H1 (cell line): ENCODE results near the gene MOGAT3. TPM values are rescaled to one million over a fixed set of nuclear protein-coding genes. Genes with fewer than 3 reads are reported as not detected.

Experiments used
- CTCF ChIA-PET: fragments of 300-600 bp; sonication (Branson Sonifier 250); formaldehyde crosslinking; loops from one replicate; lab custom pipeline; 2021; ENCODE audit not compliant: partially characterized antibody; lab: Charles Lee
- POLR2A ChIA-PET: fragments of 300-600 bp; sonication (Branson Sonifier 250); formaldehyde crosslinking; loops from one replicate; lab custom pipeline; 2021; ENCODE audit warnings: inconsistent platforms; ENCODE audit not compliant: partially characterized antibody; lab: Charles Lee
- DNase-seq, 2 experiments: peaks; one replicate each; pipeline versions ENCODE4 v3.0.0 to v3.0.0-alpha.2; 2010 to 2022; ENCODE audit warnings: low spot score in 2 of 2, low read depth in 1 of 2, mixed read lengths in 1 of 2
- FAIRE-seq: peaks from 2 replicates; lab custom pipeline; 2011; peaks lifted over from hg19 to GRCh38; lab: Jason Lieb, UNC
- H2AFZ ChIP-seq: 2 replicates; pipeline ENCODE4 v1.8.1; 2012; ENCODE audit warnings: low read length, inconsistent platforms
- H2AK5ac ChIP-seq: 2 replicates; pipeline ENCODE4 v1.6.1; 2013; ENCODE audit warnings: low read depth, low read length
- H2BK120ac ChIP-seq: replicated peaks from 2 replicates; pipeline ENCODE3; 2013; ENCODE audit warnings: low read depth, low read length, inconsistent platforms
- H2BK12ac ChIP-seq: 2 replicates; pipeline ENCODE4 v1.6.1; 2013; ENCODE audit warnings: low read depth, low read length
- H2BK15ac ChIP-seq: 2 replicates; pipeline ENCODE4 v1.6.1; 2013; ENCODE audit warnings: low read length
- H2BK20ac ChIP-seq: 2 replicates; pipeline ENCODE4 v1.6.1; 2013; ENCODE audit warnings: low read length
- H2BK5ac ChIP-seq: 2 replicates; pipeline ENCODE4 v1.6.1; 2013; ENCODE audit warnings: low read depth, low read length
- H3K14ac ChIP-seq: 2 replicates; pipeline ENCODE4 v1.6.1; 2013; ENCODE audit warnings: inconsistent platforms; ENCODE audit not compliant: insufficient read length
- H3K18ac ChIP-seq: 2 replicates; pipeline ENCODE4 v1.6.1; 2013; ENCODE audit warnings: low read length; ENCODE audit errors: extremely low read depth
- H3K23ac ChIP-seq: 2 replicates; pipeline ENCODE4 v1.6.1; 2013; ENCODE audit warnings: inconsistent platforms; ENCODE audit not compliant: insufficient read length
- H3K23me2 ChIP-seq: 2 replicates; pipeline ENCODE4 v1.6.1; 2013; ENCODE audit warnings: low read depth, low read length
- H3K27ac ChIP-seq: 2 replicates; pipeline ENCODE4 v1.6.1; 2011; ENCODE audit warnings: low read depth, low read length, inconsistent platforms
- H3K27me3 ChIP-seq, 4 experiments: replicated peaks in 1 of 4; 1 replicate in 1 of 4; 2 replicates in 3 of 4; pipeline versions ENCODE4 v1.6.1 to v1.8.1; 2011 to 2013; ENCODE audit warnings: low read length in 3 of 4, mild to moderate bottlenecking in 3 of 4, inconsistent platforms in 2 of 4, mixed read lengths in 2 of 4, moderate library complexity in 1 of 4; ENCODE audit not compliant: control insufficient read depth in 3 of 4, insufficient read depth in 3 of 4; ENCODE audit errors: extremely low read depth in 1 of 4
- H3K36me3 ChIP-seq, 4 experiments: 2 replicates each; pipeline versions ENCODE4 v1.6.1 to v1.8.1; 2011 to 2013; ENCODE audit warnings: mild to moderate bottlenecking in 4 of 4, low read length in 3 of 4, moderate library complexity in 2 of 4, control low read depth in 1 of 4, inconsistent platforms in 1 of 4; ENCODE audit not compliant: insufficient read depth in 4 of 4, control insufficient read depth in 2 of 4
- H3K4ac ChIP-seq: replicated peaks from 2 replicates; pipeline ENCODE3; 2013; ENCODE audit warnings: low read length, low read depth, mixed read lengths, inconsistent platforms; ENCODE audit not compliant: insufficient read length
- H3K4me1 ChIP-seq, 4 experiments: replicated peaks in 1 of 4; 1 replicate in 1 of 4; 2 replicates in 3 of 4; pipeline versions ENCODE4 v1.6.1 to v1.8.1; 2011 to 2013; ENCODE audit warnings: low read length in 3 of 4, inconsistent platforms in 2 of 4, mixed read lengths in 1 of 4; ENCODE audit not compliant: insufficient read depth in 4 of 4, control insufficient read depth in 3 of 4
- H3K4me2 ChIP-seq, 2 experiments: 2 replicates each; pipeline versions ENCODE4 v1.6.1 to v1.8.1; 2011 to 2013; ENCODE audit warnings: low read depth in 2 of 2, low read length in 2 of 2, control low read depth in 1 of 2, inconsistent platforms in 1 of 2, mild to moderate bottlenecking in 1 of 2; ENCODE audit not compliant: insufficient read depth in 1 of 2
- H3K4me3 ChIP-seq, 4 experiments: fragments of 200-600, 300-600 bp in 1 of 4; sonication (generic), shearing (Covaris generic), sonication (Bioruptor Twin) in 1 of 4; 2 replicates each; pipeline versions ENCODE4 v1.5.1 to v1.8.1; 2011 to 2016; ENCODE audit warnings: low read length in 4 of 4, low read depth in 3 of 4, control low read depth in 2 of 4, inconsistent platforms in 2 of 4, mild to moderate bottlenecking in 2 of 4, mixed read lengths in 1 of 4, moderate library complexity in 1 of 4; ENCODE audit not compliant: insufficient read depth in 2 of 4; ENCODE audit errors: extremely low read depth in 1 of 4
- H3K56ac ChIP-seq: replicated peaks from 2 replicates; pipeline ENCODE3; 2013; ENCODE audit warnings: low read depth, mild to moderate bottlenecking, mixed read lengths, low read length, inconsistent platforms; ENCODE audit not compliant: insufficient read length
- H3K79me1 ChIP-seq: 2 replicates; pipeline ENCODE4 v1.6.1; 2013; ENCODE audit warnings: low read depth, low read length, control low read depth
- H3K79me2 ChIP-seq, 2 experiments: 2 replicates each; pipeline versions ENCODE4 v1.6.1 to v1.8.1; 2012 to 2013; ENCODE audit warnings: low read length in 2 of 2, mild to moderate bottlenecking in 2 of 2, inconsistent platforms in 1 of 2; ENCODE audit not compliant: insufficient read depth in 2 of 2, control insufficient read depth in 1 of 2
- H3K9ac ChIP-seq, 4 experiments: replicated peaks in 1 of 4; 1 replicate in 1 of 4; 2 replicates in 3 of 4; pipeline versions ENCODE4 v1.6.1 to v1.8.1; 2011 to 2013; ENCODE audit warnings: low read depth in 3 of 4, low read length in 3 of 4, control low read depth in 2 of 4, mild to moderate bottlenecking in 2 of 4, moderate library complexity in 2 of 4, inconsistent platforms in 1 of 4; ENCODE audit errors: extremely low read depth in 1 of 4
- H3K9me3 ChIP-seq, 2 experiments: 2 replicates each; pipeline versions ENCODE4 v1.6.1 to v1.8.1; 2012 to 2013; ENCODE audit warnings: mild to moderate bottlenecking in 2 of 2, moderate library complexity in 2 of 2, control low read depth in 1 of 2, inconsistent platforms in 1 of 2, low read depth in 1 of 2, low read length in 1 of 2, mixed read lengths in 1 of 2; ENCODE audit not compliant: insufficient read depth in 2 of 2
- H4K20me1 ChIP-seq, 2 experiments: replicated peaks in 1 of 2; 2 replicates each; pipeline versions ENCODE3 to v1.8.1; 2011 to 2013; ENCODE audit warnings: inconsistent platforms in 2 of 2, low read length in 2 of 2, mild to moderate bottlenecking in 1 of 2; ENCODE audit not compliant: insufficient read depth in 2 of 2, control insufficient read depth in 1 of 2
- H4K5ac ChIP-seq: 2 replicates; pipeline ENCODE4 v1.6.1; 2013; ENCODE audit warnings: low read length, low read depth, mixed read lengths, inconsistent platforms; ENCODE audit not compliant: insufficient read length
- H4K8ac ChIP-seq: 2 replicates; pipeline ENCODE4 v1.8.0; 2013; ENCODE audit warnings: mild to moderate bottlenecking, moderate library complexity, low read length, inconsistent platforms; ENCODE audit not compliant: insufficient read depth; ENCODE audit errors: extremely low read depth
- H4K91ac ChIP-seq: replicated peaks from 2 replicates; pipeline ENCODE3; 2013; ENCODE audit warnings: low read length, mixed read lengths, inconsistent platforms; ENCODE audit not compliant: insufficient read length
- CBX5 ChIP-seq: fragments of 300-800, 300-1000 bp; sonication (generic); IDR thresholded peaks from 2 replicates; pipeline ENCODE4 v1.7.1; 2016; ENCODE audit warnings: antibody characterized with exemption, low read length, low read depth
- CBX8 ChIP-seq: fragments of 300-800, 300-1000 bp; sonication (generic); IDR thresholded peaks from 2 replicates; pipeline ENCODE4 v1.7.1; 2016; ENCODE audit warnings: low read depth, low read length, borderline replicate concordance
- KDM4A ChIP-seq: IDR thresholded peaks from one replicate; pipeline ENCODE4 v1.7.1; 2012; ENCODE audit warnings: low read depth, mild to moderate bottlenecking, moderate library complexity, low read length, inconsistent platforms; ENCODE audit not compliant: severe bottlenecking
- RAD21 ChIP-seq, 2 experiments: IDR thresholded peaks in 1 of 2; conservative IDR thresholded peaks in 1 of 2; 2 replicates each; pipeline ENCODE4 v1.6.1; 2011; ENCODE audit warnings: low read depth in 2 of 2, low read length in 2 of 2, improper control_type of control experiment in 1 of 2, inconsistent platforms in 1 of 2, mild to moderate bottlenecking in 1 of 2, moderate library complexity in 1 of 2
- RFX5 ChIP-seq: IDR thresholded peaks from 2 replicates; pipeline ENCODE4 v1.6.1; 2011; ENCODE audit warnings: low read depth, low read length, improper control_type of control experiment, borderline replicate concordance
- SP1 ChIP-seq: IDR thresholded peaks from 2 replicates; pipeline ENCODE4 v1.6.1; 2011; ENCODE audit warnings: low read depth, low read length
- USF2 ChIP-seq: IDR thresholded peaks from 2 replicates; pipeline ENCODE4 v1.6.1; 2011; ENCODE audit warnings: low read length, improper control_type of control experiment
- WGBS, 2 experiments: shearing (Covaris generic) in 1 of 2; methylation state at CpG; one replicate each; pipeline versions ENCODE4 v1.1.6 to v1.1.7; 2013 to 2015; ENCODE audit warnings: low lambda C conversion rate in 2 of 2, mixed read lengths in 2 of 2, inconsistent platforms in 1 of 2, low coverage in 1 of 2, missing lambda C conversion rate in 1 of 2; ENCODE audit not compliant: insufficient replicate concordance in 2 of 2, insufficient coverage in 1 of 2, insufficient read length in 1 of 2; ENCODE audit errors: extremely low coverage in 1 of 2, missing lambda C conversion rate in 1 of 2; 5-methylcytosine and 5-hydroxymethylcytosine counted together
- polyA plus RNA-seq, 7 experiments: library from polyadenylated mRNA; depleted of rRNA in 3 of 7; stranded (reverse) in 5 of 7; unstranded in 2 of 7; fragments of >200 nt in 5 of 7; fragments of 200-250 nt in 2 of 7; gene quantifications; 1 replicate in 5 of 7; 2 replicates in 1 of 7; 4 replicates in 1 of 7; pipeline versions ENCODE4 v1.2.1 to v1.2.3, GENCODE V29; 2011 to 2013; ENCODE audit warnings: missing spikeins in 2 of 7, mixed read lengths in 2 of 7
- total RNA-seq: library from RNA; stranded (reverse); fragmentation: NEBNext Ultra II Directional; extraction: Animal tissue kit (Norgen Biotek cat#: 25700); gene quantifications from 2 replicates; pipeline ENCODE4 v1.2.1, GENCODE V29; 2021
- TF ChIP-seq, protein P1 (sequence below), 3 experiments: IDR thresholded peaks; 1 replicate in 2 of 3; 2 replicates in 1 of 3; pipeline versions ENCODE4 v1.5.1 to v1.6.1; 2011; ENCODE audit warnings: low read length in 3 of 3, mild to moderate bottlenecking in 3 of 3, inconsistent platforms in 2 of 3, low read depth in 1 of 3, moderate library complexity in 1 of 3; ENCODE audit not compliant: insufficient read depth in 1 of 3; ENCODE audit errors: control extremely low read depth in 1 of 3

Gene MOGAT3
- total and polyA plus RNA-seq, 2 of the 8 experiments (the other 6 are each of a cell fraction or from before 2014, with no cell fraction given) = 0.21 to 0.82 TPM

GRCh38 chr7:101208794-101209193 lies 8.0 kb upstream of the MOGAT3 start:
- no peak overlapping the region for H3K23ac ChIP-seq
- FAIRE-seq = no peak
- no peak overlapping the region for H3K14ac ChIP-seq
- H2BK15ac ChIP-seq = no peak overlapping the region
- peaks cover 0 to 2% (median 0%) of the 10 kb centered on the region in 4 experiments; a peak in 1 of 7 replicates for H3K4me1 ChIP-seq
- ChIA-PET POLR2A (interaction anchor here (0.6 to 1.0 kb wide), 3 partner anchors 9 to 85 kb away, joined by 3 read pairs; partner anchors contain the start of genes PLOD3 and ZNHIT1), CTCF (interaction anchor here (0.5 to 2.3 kb wide), 4 partner anchors 9 to 464 kb away, joined by 3 to 5 read pairs (median 4); partner anchors contain the start of genes PLOD3 and ZNHIT1)
- H3K56ac ChIP-seq = no peak overlapping the region
- H3K27ac ChIP-seq = no peak overlapping the region
- peaks cover 0 to 2% of the 10 kb centered on the region in 2 experiments for H4K20me1 ChIP-seq
- H2BK12ac ChIP-seq = no peak overlapping the region
- no peaks in the 10 kb centered on the region for H3K23me2 ChIP-seq
- no peak overlapping the region for H4K5ac ChIP-seq
- 96% methylated on average over 12 of the region's 14 CpGs; no CpG with 5 or more reads in 1 of the 2 experiments for WGBS, 2 experiments
- no peaks in the 10 kb centered on the region for H3K27me3 ChIP-seq
- H3K4me2 ChIP-seq = no peak overlapping the region
- no peak overlapping the region for H2BK120ac ChIP-seq
- no peak overlapping the region; the same call in 1 of the 2 replicates for H2BK5ac ChIP-seq
- no peak overlapping the region for H2BK20ac ChIP-seq
- H3K36me3 ChIP-seq = no peaks in the 10 kb centered on the region; a peak in 3 of 8 replicates
- no peak overlapping the region for H4K91ac ChIP-seq
- no peak overlapping the region for H2AK5ac ChIP-seq
- no peak for DNase-seq
- no peak overlapping the region for H4K8ac ChIP-seq
- no peaks in the 10 kb centered on the region for H3K79me2 ChIP-seq
- H3K9me3 ChIP-seq = no peaks in the 10 kb centered on the region
- no peak overlapping the region for H3K4me3 ChIP-seq
- no peak overlapping the region for H2AFZ ChIP-seq
- no peak overlapping the region for H3K9ac ChIP-seq
- no peaks in the 10 kb centered on the region for H3K79me1 ChIP-seq
- H3K18ac ChIP-seq = no peak overlapping the region
- H3K4ac ChIP-seq = no peak overlapping the region
- TF ChIP-seq KDM4A (no peak), CBX8 (no peak), CBX5 (no peak), RAD21 (IDR thresholded peaks at IDR 0.05 in 1 of 2, conservative IDR thresholded peaks at IDR 0.05 in 1 of 2; ENCODE audit: low read depth in 2 of 2, low read length in 2 of 2) (no peak), SP1 (no peak), USF2 (no peak), RFX5 (no peak)
- TF ChIP-seq, protein P1, sequence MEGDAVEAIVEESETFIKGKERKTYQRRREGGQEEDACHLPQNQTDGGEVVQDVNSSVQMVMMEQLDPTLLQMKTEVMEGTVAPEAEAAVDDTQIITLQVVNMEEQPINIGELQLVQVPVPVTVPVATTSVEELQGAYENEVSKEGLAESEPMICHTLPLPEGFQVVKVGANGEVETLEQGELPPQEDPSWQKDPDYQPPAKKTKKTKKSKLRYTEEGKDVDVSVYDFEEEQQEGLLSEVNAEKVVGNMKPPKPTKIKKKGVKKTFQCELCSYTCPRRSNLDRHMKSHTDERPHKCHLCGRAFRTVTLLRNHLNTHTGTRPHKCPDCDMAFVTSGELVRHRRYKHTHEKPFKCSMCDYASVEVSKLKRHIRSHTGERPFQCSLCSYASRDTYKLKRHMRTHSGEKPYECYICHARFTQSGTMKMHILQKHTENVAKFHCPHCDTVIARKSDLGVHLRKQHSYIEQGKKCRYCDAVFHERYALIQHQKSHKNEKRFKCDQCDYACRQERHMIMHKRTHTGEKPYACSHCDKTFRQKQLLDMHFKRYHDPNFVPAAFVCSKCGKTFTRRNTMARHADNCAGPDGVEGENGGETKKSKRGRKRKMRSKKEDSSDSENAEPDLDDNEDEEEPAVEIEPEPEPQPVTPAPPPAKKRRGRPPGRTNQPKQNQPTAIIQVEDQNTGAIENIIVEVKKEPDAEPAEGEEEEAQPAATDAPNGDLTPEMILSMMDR (IDR thresholded peaks at IDR 0.05; ENCODE audit: control extremely low read depth in 1 of 3, insufficient read depth in 1 of 3, low read depth in 1 of 3, low read length in 3 of 3) = no peak
